HCT116 (cell line): Measurements from ENCODE around the gene ZNF787. TPM values are rescaled to one million over a fixed set of nuclear protein-coding genes. Genes with fewer than 3 reads are reported as not detected.

ENCODE experiments used
- ATAC-seq: fragments of 200-7000 bp; cut with Tn5 transposase; 2 replicates; pipeline ENCODE4 v1.9.1; 2020; ENCODE audit warnings: mild to moderate bottlenecking, moderate library complexity
- BruUV-seq: library from RNA; stranded (reverse); fragments of 400-500 nt; replicated peaks from 2 replicates; lab custom pipeline; 2021; lab: Mats Ljungman, UMichigan
- CTCF ChIA-PET: fragments of 300-600 bp; sonication (Branson Sonifier 250); formaldehyde crosslinking; loops from one replicate; lab custom pipeline; 2021; ENCODE audit warnings: antibody characterized with exemption; lab: Charles Lee
- POLR2A ChIA-PET: fragments of 300-600, 350-600 bp; sonication (Branson Sonifier 250); formaldehyde crosslinking; loops from one replicate; lab custom pipeline; 2021; ENCODE audit warnings: antibody characterized with exemption; lab: Charles Lee
- RAD21 ChIA-PET, 2 experiments: fragments of 300-600 bp; sonication (Branson Sonifier 250); formaldehyde crosslinking; loops; one replicate each; lab custom pipeline; 2023; ENCODE audit warnings: low total read pairs in 2 of 2; ENCODE audit not compliant: uncharacterized antibody in 2 of 2, unreplicated experiment in 2 of 2, low non-redundant PET in 1 of 2; lab: Charles Lee
- DNase-seq: peaks from one replicate; pipeline ENCODE4 v3.0.0-alpha.2; 2010; ENCODE audit warnings: low read depth, low spot score
- H2AFZ ChIP-seq: fragments of 200-600 bp; shearing (Covaris generic), sonication (generic); 2 replicates; pipeline ENCODE4 v1.6.1; 2017; ENCODE audit warnings: low read depth, mixed run types, mixed read lengths, antibody characterized with exemption, low read length; ENCODE audit not compliant: poor library complexity, severe bottlenecking
- H3K27ac ChIP-seq: 2 replicates; pipeline ENCODE4 v1.5.1; 2012; ENCODE audit warnings: low read depth, low read length
- H3K27me3 ChIP-seq: fragments of 200-600 bp; sonication (generic); 2 replicates; pipeline ENCODE4 v1.6.1; 2016; ENCODE audit warnings: mixed run types, low read length, mixed read lengths; ENCODE audit not compliant: insufficient read depth
- H3K36me3 ChIP-seq, 2 experiments: fragments of 200-500 bp in 1 of 2; fragments of 200-600 bp in 1 of 2; sonication (Bioruptor generic) in 1 of 2; sonication (generic) in 1 of 2; 2 replicates each; pipeline versions ENCODE4 v1.5.1 to v1.6.1; 2014 to 2016; ENCODE audit warnings: low read length in 2 of 2, inconsistent platforms in 1 of 2, mixed read lengths in 1 of 2, mixed run types in 1 of 2; ENCODE audit not compliant: insufficient read depth in 2 of 2, control insufficient read depth in 1 of 2
- H3K4me1 ChIP-seq, 2 experiments: fragments of 200-600 bp in 1 of 2; sonication (generic) in 1 of 2; 2 replicates each; pipeline versions ENCODE4 v1.5.1 to v1.6.1; 2012 to 2017; ENCODE audit warnings: low read length in 2 of 2, inconsistent platforms in 1 of 2, mild to moderate bottlenecking in 1 of 2, mixed read lengths in 1 of 2, mixed run types in 1 of 2, moderate library complexity in 1 of 2; ENCODE audit not compliant: insufficient read depth in 2 of 2, control insufficient read depth in 1 of 2
- H3K4me2 ChIP-seq: fragments of 200-600 bp; sonication (generic); 2 replicates; pipeline ENCODE4 v1.6.1; 2017; ENCODE audit warnings: mixed run types, low read length, mixed read lengths
- H3K4me3 ChIP-seq, 2 experiments: fragments of 200-600 bp in 1 of 2; sonication (generic) in 1 of 2; replicated peaks in 1 of 2; 2 replicates each; pipeline ENCODE4 v1.5.1; 2011 to 2016; ENCODE audit warnings: low read length in 2 of 2, control low read depth in 1 of 2, low read depth in 1 of 2, mild to moderate bottlenecking in 1 of 2, mixed read lengths in 1 of 2, mixed run types in 1 of 2
- H3K79me2 ChIP-seq: fragments of 200-600 bp; sonication (generic); 2 replicates; pipeline ENCODE4 v1.6.1; 2017; ENCODE audit warnings: mild to moderate bottlenecking, mixed run types, low read length, moderate library complexity, mixed read lengths; ENCODE audit not compliant: insufficient read depth
- H3K9ac ChIP-seq: fragments of 200-600 bp; sonication (generic); 2 replicates; pipeline ENCODE4 v1.6.1; 2016; ENCODE audit warnings: low read length, mixed read lengths
- H3K9me2 ChIP-seq: fragments of 200-600 bp; sonication (generic), shearing (Covaris generic); 2 replicates; pipeline ENCODE4 v1.6.1; 2017; ENCODE audit warnings: mixed run types, mild to moderate bottlenecking, moderate library complexity; ENCODE audit not compliant: insufficient read depth
- H3K9me3 ChIP-seq, 2 experiments: fragments of 200-500 bp in 1 of 2; fragments of 200-600 bp in 1 of 2; sonication (Bioruptor generic) in 1 of 2; sonication (generic) in 1 of 2; 2 replicates each; pipeline ENCODE4 v1.6.1; 2014 to 2017; ENCODE audit warnings: low read length in 2 of 2, mixed read lengths in 2 of 2, inconsistent platforms in 1 of 2, low read depth in 1 of 2, mild to moderate bottlenecking in 1 of 2, mixed run types in 1 of 2, moderate library complexity in 1 of 2; ENCODE audit not compliant: control insufficient read depth in 1 of 2, insufficient read depth in 1 of 2
- H4K20me1 ChIP-seq: fragments of 200-600 bp; sonication (generic), shearing (Covaris generic); 2 replicates; pipeline ENCODE4 v1.6.1; 2017; ENCODE audit warnings: mixed run types, mild to moderate bottlenecking, moderate library complexity; ENCODE audit not compliant: insufficient read depth
- EGR1 ChIP-seq: IDR thresholded peaks from 2 replicates; pipeline ENCODE4 v1.6.1; 2012; ENCODE audit warnings: low read depth
- ELF1 ChIP-seq: IDR thresholded peaks from 2 replicates; pipeline ENCODE4 v1.6.1; 2012; ENCODE audit warnings: low read depth, borderline replicate concordance
- JUND ChIP-seq: IDR thresholded peaks from 2 replicates; pipeline ENCODE4 v1.6.1; 2012
- RAD21 ChIP-seq: IDR thresholded peaks from 2 replicates; pipeline ENCODE4 v1.6.1; 2012; ENCODE audit warnings: low read depth, mild to moderate bottlenecking
- SRF ChIP-seq: IDR thresholded peaks from 2 replicates; pipeline ENCODE4 v1.6.1; 2012; ENCODE audit warnings: low read depth
- ZFX ChIP-seq: fragments of 450-650 bp; IDR thresholded peaks from 2 replicates; pipeline ENCODE4 v1.6.1; 2017
- ZNF274 ChIP-seq: fragments of 200-500 bp; sonication (Bioruptor generic); IDR thresholded peaks from 2 replicates; pipeline ENCODE4 v1.6.1; 2014; ENCODE audit warnings: mild to moderate bottlenecking, low read depth, low read length, inconsistent platforms
- intact Hi-C: fragments of 100-400 bp; cut with micrococcal nuclease; formaldehyde crosslinking; loops from 2 replicates; pipeline ENCODE4 v1.10.0; 2022
- total RNA-seq: library from RNA; stranded (reverse); gene quantifications from one replicate; pipeline ENCODE4 v1.2.1, GENCODE V29; 2021; ENCODE audit not compliant: unreplicated experiment
- TF ChIP-seq, protein P1 (sequence below): IDR thresholded peaks from 2 replicates; pipeline ENCODE4 v1.6.1; 2012; ENCODE audit warnings: low read depth
- TF ChIP-seq, protein P2 (sequence below), 3 experiments: fragments of 200-600 bp in 1 of 3; sonication (generic) in 1 of 3; IDR thresholded peaks in 2 of 3; conservative IDR thresholded peaks in 1 of 3; 2 replicates each; pipeline ENCODE4 v1.5.1; 2012 to 2017; ENCODE audit warnings: low read depth in 2 of 3, low read length in 2 of 3, antibody characterized with exemption in 1 of 3, borderline replicate concordance in 1 of 3, control low read depth in 1 of 3, mild to moderate bottlenecking in 1 of 3, mixed read lengths in 1 of 3, mixed run types in 1 of 3, moderate library complexity in 1 of 3; ENCODE audit not compliant: insufficient read depth in 1 of 3
- TF ChIP-seq, protein P3 (sequence below): IDR thresholded peaks from 2 replicates; pipeline ENCODE4 v1.6.1; 2011; ENCODE audit warnings: mild to moderate bottlenecking, low read length, moderate library complexity; ENCODE audit not compliant: insufficient replicate concordance; ENCODE audit errors: extremely low read depth
- TF ChIP-seq, protein P4 (sequence below): IDR thresholded peaks from 2 replicates; pipeline ENCODE4 v1.6.1; 2012

Gene ZNF787
- total RNA-seq, 1 experiment from 2014 or later: 40.3 TPM

DNA sequence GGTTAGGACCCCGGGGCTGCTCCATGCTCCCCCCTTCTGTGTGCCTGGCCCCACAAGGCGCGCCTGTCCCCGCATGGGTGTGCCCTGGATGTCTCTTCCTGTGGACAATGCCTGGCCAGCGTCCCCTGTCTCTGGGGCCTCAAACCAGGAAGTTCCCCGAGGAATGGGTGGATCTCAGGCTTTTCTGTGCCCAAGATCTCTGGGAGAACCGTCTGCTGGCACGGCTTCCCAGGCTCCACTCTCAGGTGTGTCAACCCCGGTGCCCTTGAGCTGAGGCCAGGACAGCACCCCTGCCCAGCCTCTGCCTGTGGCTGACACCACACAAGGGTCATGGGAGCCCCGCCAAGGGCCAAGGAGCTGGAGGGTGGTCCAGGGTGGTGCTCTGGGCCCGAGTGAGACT, 35.7 kb upstream of the ZNF787 start (continued):
- TF ChIP-seq ZFX (no peak), ZNF274 (no peak)

DNA sequence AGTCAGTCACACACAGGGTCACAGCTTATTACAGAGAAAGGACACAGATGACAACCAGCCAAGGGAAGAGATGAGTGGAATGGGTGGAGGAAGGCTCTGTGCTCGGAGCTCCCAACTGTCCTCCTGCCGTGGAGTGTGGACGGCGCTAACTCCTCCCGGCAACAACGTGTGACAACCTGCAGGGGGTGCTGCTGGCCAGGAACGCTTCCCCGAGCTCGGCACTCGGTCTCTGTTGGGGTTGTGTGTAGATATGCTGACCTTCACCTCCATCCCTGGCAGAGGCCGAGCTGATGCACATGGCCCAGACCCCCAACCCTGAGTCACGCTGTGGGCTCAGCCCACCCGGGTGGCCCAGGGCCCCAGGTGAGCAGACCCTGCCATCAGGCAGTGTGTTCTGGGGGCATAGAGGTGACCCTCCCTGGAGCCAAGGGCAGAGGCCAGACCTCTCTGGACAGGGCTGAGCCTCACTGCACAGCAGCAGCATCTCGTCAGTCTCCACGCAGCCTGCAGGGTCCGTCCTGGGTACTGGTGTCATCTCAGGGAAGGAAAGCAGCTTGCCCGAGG, 34.1 kb upstream of the ZNF787 start:
- Histone ChIP-seq H3K27me3 (no peaks in the 10 kb centered on the region), H3K27ac (no peak overlapping the region), H3K4me1 (no peaks in the 10 kb centered on the region), H4K20me1 (no peaks in the 10 kb centered on the region), H3K4me2 (no peak overlapping the region), H3K36me3 (0 out of 4 replicates have a peak, but pooled peaks cover 0 to 2% of the 10 kb centered on the region in 2 experiments), H3K9ac (no peak overlapping the region), H3K9me3 (no peaks in the 10 kb centered on the region), H2AFZ (no peak overlapping the region), H3K9me2 (no peaks in the 10 kb centered on the region), H3K4me3 (no peak overlapping the region), H3K79me2 (no peaks in the 10 kb centered on the region)
- DNase-seq (no peak), ATAC-seq (peak; percentile 77)
- peak; percentile 32; the same call in 1 of the 2 replicates for TF ChIP-seq RAD21
- TF ChIP-seq EGR1: no peak
- TF ChIP-seq SRF: no peak
- TF ChIP-seq, protein P1, sequence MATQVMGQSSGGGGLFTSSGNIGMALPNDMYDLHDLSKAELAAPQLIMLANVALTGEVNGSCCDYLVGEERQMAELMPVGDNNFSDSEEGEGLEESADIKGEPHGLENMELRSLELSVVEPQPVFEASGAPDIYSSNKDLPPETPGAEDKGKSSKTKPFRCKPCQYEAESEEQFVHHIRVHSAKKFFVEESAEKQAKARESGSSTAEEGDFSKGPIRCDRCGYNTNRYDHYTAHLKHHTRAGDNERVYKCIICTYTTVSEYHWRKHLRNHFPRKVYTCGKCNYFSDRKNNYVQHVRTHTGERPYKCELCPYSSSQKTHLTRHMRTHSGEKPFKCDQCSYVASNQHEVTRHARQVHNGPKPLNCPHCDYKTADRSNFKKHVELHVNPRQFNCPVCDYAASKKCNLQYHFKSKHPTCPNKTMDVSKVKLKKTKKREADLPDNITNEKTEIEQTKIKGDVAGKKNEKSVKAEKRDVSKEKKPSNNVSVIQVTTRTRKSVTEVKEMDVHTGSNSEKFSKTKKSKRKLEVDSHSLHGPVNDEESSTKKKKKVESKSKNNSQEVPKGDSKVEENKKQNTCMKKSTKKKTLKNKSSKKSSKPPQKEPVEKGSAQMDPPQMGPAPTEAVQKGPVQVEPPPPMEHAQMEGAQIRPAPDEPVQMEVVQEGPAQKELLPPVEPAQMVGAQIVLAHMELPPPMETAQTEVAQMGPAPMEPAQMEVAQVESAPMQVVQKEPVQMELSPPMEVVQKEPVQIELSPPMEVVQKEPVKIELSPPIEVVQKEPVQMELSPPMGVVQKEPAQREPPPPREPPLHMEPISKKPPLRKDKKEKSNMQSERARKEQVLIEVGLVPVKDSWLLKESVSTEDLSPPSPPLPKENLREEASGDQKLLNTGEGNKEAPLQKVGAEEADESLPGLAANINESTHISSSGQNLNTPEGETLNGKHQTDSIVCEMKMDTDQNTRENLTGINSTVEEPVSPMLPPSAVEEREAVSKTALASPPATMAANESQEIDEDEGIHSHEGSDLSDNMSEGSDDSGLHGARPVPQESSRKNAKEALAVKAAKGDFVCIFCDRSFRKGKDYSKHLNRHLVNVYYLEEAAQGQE: no peak
- TF ChIP-seq, protein P2, sequence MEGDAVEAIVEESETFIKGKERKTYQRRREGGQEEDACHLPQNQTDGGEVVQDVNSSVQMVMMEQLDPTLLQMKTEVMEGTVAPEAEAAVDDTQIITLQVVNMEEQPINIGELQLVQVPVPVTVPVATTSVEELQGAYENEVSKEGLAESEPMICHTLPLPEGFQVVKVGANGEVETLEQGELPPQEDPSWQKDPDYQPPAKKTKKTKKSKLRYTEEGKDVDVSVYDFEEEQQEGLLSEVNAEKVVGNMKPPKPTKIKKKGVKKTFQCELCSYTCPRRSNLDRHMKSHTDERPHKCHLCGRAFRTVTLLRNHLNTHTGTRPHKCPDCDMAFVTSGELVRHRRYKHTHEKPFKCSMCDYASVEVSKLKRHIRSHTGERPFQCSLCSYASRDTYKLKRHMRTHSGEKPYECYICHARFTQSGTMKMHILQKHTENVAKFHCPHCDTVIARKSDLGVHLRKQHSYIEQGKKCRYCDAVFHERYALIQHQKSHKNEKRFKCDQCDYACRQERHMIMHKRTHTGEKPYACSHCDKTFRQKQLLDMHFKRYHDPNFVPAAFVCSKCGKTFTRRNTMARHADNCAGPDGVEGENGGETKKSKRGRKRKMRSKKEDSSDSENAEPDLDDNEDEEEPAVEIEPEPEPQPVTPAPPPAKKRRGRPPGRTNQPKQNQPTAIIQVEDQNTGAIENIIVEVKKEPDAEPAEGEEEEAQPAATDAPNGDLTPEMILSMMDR (IDR thresholded peaks at IDR 0.05 in 2 of 3, conservative IDR thresholded peaks at IDR 0.05 in 1 of 3; ENCODE audit: borderline replicate concordance in 1 of 3, insufficient read depth in 1 of 3, low read depth in 2 of 3, low read length in 2 of 3): peak in 2 of 3 experiments; percentile 58 to 61; a peak in 4 of 6 replicates
- TF ChIP-seq ZNF274: no peak
- no peak for TF ChIP-seq JUND
- TF ChIP-seq, protein P3, sequence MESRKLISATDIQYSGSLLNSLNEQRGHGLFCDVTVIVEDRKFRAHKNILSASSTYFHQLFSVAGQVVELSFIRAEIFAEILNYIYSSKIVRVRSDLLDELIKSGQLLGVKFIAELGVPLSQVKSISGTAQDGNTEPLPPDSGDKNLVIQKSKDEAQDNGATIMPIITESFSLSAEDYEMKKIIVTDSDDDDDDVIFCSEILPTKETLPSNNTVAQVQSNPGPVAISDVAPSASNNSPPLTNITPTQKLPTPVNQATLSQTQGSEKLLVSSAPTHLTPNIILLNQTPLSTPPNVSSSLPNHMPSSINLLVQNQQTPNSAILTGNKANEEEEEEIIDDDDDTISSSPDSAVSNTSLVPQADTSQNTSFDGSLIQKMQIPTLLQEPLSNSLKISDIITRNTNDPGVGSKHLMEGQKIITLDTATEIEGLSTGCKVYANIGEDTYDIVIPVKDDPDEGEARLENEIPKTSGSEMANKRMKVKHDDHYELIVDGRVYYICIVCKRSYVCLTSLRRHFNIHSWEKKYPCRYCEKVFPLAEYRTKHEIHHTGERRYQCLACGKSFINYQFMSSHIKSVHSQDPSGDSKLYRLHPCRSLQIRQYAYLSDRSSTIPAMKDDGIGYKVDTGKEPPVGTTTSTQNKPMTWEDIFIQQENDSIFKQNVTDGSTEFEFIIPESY: no peak
- TF ChIP-seq ELF1: no peak
- TF ChIP-seq, protein P4, sequence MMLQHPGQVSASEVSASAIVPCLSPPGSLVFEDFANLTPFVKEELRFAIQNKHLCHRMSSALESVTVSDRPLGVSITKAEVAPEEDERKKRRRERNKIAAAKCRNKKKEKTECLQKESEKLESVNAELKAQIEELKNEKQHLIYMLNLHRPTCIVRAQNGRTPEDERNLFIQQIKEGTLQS: no peak
- intact Hi-C loops: no loop called here
- BruUV-seq: no TSS peak
- ChIA-PET RAD21 (no interaction called here), POLR2A (interaction anchor here (0.7 kb wide), 1 partner anchor 14 kb away, joined by 4 read pairs; the partner anchor contains the start of gene ZNF444), CTCF (interaction anchor here (0.5 to 1.5 kb wide), 8 partner anchors 17 to 667 kb away, joined by 3 to 7 read pairs (median 3); partner anchors contain the start of gene SSC5D)
